ENCODE results near the gene YRDC. TPM values are rescaled to one million over a fixed set of nuclear protein-coding genes. Genes with fewer than 3 reads are reported as not detected.

The YRDC gene, protein sequence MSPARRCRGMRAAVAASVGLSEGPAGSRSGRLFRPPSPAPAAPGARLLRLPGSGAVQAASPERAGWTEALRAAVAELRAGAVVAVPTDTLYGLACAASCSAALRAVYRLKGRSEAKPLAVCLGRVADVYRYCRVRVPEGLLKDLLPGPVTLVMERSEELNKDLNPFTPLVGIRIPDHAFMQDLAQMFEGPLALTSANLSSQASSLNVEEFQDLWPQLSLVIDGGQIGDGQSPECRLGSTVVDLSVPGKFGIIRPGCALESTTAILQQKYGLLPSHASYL
- total RNA-seq: 12.7 and 14.3 TPM in 2 replicates
- long read RNA-seq, partial matches to known transcripts: 1 of 5 reads
- long read RNA-seq, other reads (novel, unspliced or antisense): 4 of 5 reads

DNA sequence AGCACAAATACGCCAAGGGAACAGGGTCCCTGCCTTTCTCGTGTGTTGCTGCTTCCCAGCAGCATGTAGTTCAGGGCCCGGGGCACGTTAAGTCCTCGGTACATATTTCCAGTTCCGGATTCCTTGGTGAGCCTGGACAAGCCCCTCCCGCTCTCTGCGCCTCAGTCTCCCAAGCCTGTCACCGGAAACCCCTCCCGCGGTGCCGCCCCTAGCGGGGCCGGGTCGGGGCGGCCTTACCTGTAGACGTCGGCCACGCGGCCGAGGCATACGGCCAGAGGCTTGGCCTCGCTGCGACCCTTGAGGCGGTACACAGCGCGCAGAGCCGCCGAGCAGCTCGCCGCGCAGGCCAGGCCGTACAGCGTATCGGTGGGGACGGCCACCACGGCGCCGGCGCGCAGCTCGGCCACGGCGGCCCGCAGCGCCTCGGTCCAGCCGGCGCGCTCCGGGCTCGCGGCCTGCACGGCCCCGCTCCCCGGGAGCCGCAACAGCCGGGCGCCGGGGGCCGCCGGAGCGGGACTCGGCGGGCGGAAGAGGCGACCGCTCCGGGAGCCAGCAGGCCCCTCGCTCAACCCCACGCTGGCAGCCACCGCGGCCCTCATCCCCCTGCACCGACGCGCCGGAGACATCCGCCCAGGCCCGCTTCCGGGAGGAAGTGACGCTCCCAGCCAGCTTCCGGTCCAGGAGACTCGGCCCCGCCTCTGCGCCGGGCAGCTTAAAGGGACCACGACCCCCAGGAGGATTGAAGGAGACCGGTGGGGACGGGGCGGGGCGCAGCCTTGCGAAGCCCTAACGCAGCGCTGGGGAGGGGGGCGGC is at the start of gene YRDC, which contains the start of gene C1orf122:
Gene YRDC, minus strand, starts transcription at position 654 of the 814 bp plus-strand sequence. Its CDS starts 28 bp downstream, at position 626.
Gene C1orf122, plus strand, starts transcription at position 236 of the 814 bp plus-strand sequence. CDS start 615 bp downstream, outside the sequence.
- Mint-ChIP-seq H3K4me1 (ENCODE audit: unreplicated experiment) (peaks cover 32% of the 10 kb centered on the region), H3K4me3 (ENCODE audit: unreplicated experiment) (peak within 1 kb of the TSS; percentile 88), H3K9me3 (ENCODE audit: unreplicated experiment) (no peaks in the 10 kb centered on the region), H3K27ac (ENCODE audit: unreplicated experiment) (peak within 1 kb of the TSS; percentile 97), H3K36me3 (ENCODE audit: unreplicated experiment) (peaks cover 21% of the 10 kb centered on the region), H3K27me3 (ENCODE audit: unreplicated experiment) (no peaks in the 10 kb centered on the region)
- peak; percentile 97 for DNase-seq (ENCODE audit: extremely low spot score, unreplicated experiment)
- TF ChIP-seq, protein P1, sequence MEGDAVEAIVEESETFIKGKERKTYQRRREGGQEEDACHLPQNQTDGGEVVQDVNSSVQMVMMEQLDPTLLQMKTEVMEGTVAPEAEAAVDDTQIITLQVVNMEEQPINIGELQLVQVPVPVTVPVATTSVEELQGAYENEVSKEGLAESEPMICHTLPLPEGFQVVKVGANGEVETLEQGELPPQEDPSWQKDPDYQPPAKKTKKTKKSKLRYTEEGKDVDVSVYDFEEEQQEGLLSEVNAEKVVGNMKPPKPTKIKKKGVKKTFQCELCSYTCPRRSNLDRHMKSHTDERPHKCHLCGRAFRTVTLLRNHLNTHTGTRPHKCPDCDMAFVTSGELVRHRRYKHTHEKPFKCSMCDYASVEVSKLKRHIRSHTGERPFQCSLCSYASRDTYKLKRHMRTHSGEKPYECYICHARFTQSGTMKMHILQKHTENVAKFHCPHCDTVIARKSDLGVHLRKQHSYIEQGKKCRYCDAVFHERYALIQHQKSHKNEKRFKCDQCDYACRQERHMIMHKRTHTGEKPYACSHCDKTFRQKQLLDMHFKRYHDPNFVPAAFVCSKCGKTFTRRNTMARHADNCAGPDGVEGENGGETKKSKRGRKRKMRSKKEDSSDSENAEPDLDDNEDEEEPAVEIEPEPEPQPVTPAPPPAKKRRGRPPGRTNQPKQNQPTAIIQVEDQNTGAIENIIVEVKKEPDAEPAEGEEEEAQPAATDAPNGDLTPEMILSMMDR (IDR thresholded peaks at IDR 0.05): no peak

DNA sequence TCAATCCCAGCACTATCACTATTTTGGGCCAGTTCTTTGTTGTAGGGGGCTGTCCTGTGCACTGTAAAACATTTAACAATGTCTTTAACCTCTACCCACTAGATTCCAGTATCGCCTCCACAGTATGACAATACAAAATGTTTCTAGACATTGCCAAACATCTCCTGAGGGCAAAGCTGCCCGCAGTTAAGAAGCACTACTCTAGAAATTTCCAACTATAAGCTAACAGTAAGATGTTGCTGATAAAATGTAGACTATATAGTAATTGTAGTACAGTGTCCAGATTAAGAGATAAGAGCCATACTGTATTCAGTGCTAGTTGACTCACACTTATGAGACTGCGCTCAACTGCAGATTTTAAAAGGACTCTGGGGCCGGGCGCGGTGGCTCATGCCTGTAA is 46.4 kb upstream of the YRDC start:
- Mint-ChIP-seq H3K36me3 (ENCODE audit: unreplicated experiment) (peaks cover 17% of the 10 kb centered on the region), H3K27me3 (ENCODE audit: unreplicated experiment) (no peaks in the 10 kb centered on the region), H3K9me3 (ENCODE audit: unreplicated experiment) (no peaks in the 10 kb centered on the region), H3K4me3 (ENCODE audit: unreplicated experiment) (no peak overlapping the region), H3K27ac (ENCODE audit: unreplicated experiment) (no peak overlapping the region), H3K4me1 (ENCODE audit: unreplicated experiment) (peaks cover 23% of the 10 kb centered on the region)
- TF ChIP-seq, protein P1 (IDR thresholded peaks at IDR 0.05): no peak
- no peak for DNase-seq (ENCODE audit: extremely low spot score, unreplicated experiment)

DNA sequence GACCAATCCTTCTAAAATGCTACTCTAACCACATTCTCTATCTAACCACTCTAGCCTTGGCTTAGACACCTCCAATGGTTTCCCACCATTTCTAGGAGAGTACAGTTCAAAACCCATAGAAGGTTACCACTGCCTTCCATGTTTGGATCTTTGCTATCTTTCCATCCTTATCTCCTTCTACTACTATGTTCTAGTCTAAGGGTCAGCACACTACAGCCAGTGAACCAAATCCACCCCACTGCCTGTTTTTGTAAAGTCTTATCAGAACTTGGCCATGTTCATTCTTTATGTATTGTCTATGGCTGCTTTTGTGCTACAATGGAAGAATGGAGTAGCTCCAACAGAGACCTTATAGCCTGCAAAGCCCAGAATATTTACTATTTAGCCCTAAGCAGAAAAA is 45.1 kb upstream of the YRDC start:
- Mint-ChIP-seq H3K27ac (ENCODE audit: unreplicated experiment) (peak overlapping the region; percentile 45), H3K36me3 (ENCODE audit: unreplicated experiment) (peaks cover 17% of the 10 kb centered on the region), H3K27me3 (ENCODE audit: unreplicated experiment) (no peaks in the 10 kb centered on the region), H3K4me1 (ENCODE audit: unreplicated experiment) (peaks cover 16% of the 10 kb centered on the region), H3K4me3 (ENCODE audit: unreplicated experiment) (no peak overlapping the region), H3K9me3 (ENCODE audit: unreplicated experiment) (no peaks in the 10 kb centered on the region)
- TF ChIP-seq, protein P1 (IDR thresholded peaks at IDR 0.05): no peak
- no peak for DNase-seq (ENCODE audit: extremely low spot score, unreplicated experiment)

DNA sequence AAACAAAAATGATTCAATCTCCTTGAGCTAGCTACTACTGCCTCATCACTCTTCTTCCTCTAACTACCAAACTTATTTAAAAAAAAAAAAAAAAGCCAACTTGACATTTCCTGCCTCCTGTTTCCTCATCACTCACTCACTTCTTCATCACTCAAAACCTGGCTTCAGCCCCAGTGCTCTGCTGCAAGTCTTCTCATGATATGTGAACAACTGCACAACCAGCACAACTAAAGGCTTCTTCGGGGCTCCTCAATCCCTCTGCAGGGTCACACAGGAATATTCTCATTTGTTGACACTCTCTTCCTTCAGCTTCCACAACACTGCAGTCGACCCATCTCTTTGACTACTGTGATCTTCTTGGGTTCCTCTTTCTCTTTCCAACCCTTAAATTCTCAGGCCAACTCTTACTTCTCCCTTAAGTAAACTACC is 43.8 kb upstream of the YRDC start:
- DNase-seq (ENCODE audit: extremely low spot score, unreplicated experiment): no peak
- Mint-ChIP-seq H3K4me1 (ENCODE audit: unreplicated experiment) (peaks cover 10% of the 10 kb centered on the region), H3K4me3 (ENCODE audit: unreplicated experiment) (no peak overlapping the region), H3K27ac (ENCODE audit: unreplicated experiment) (no peak overlapping the region), H3K36me3 (ENCODE audit: unreplicated experiment) (peaks cover 10% of the 10 kb centered on the region), H3K27me3 (ENCODE audit: unreplicated experiment) (no peaks in the 10 kb centered on the region), H3K9me3 (ENCODE audit: unreplicated experiment) (no peaks in the 10 kb centered on the region)
- TF ChIP-seq, protein P1 (IDR thresholded peaks at IDR 0.05): no peak

DNA sequence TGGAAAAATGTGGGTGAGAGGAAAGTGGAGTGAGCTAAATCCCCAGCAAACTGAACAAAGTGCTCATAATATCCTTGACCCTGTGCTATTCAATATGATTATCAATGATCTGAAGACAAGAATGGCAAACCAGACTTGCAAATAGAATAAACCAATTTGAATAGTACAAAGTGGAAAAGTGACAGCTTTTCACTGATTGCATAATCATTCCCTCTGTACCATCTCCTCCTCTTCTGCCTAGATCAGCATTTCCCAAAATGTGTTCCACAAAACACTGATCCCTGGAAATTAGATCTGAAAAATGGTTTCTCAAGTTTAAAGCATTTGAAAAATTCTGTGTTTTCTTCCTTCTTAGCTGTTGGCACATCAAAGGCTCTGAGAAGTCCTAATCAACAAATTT is 43.3 kb upstream of the YRDC start:
- TF ChIP-seq, protein P1 (IDR thresholded peaks at IDR 0.05): no peak
- Mint-ChIP-seq H3K4me1 (ENCODE audit: unreplicated experiment) (peaks cover 14% of the 10 kb centered on the region), H3K27me3 (ENCODE audit: unreplicated experiment) (no peaks in the 10 kb centered on the region)

More for the DNA sequence above, 43.3 kb upstream of the YRDC start:
- Mint-ChIP-seq H3K4me3 (ENCODE audit: unreplicated experiment) (no peak overlapping the region), H3K36me3 (ENCODE audit: unreplicated experiment) (peaks cover 10% of the 10 kb centered on the region), H3K27ac (ENCODE audit: unreplicated experiment) (no peak overlapping the region), H3K9me3 (ENCODE audit: unreplicated experiment) (no peaks in the 10 kb centered on the region)
- no peak for DNase-seq (ENCODE audit: extremely low spot score, unreplicated experiment)
